Measurements from ENCODE around the gene CAMTA2.
A peak's percentile ranks its signal among the peaks of the same experiment; 100 is the strongest.

CAMTA2 gene

GRCh38 chr17:4967539-4968485 is 19.7 kb downstream of the CAMTA2 start, which contains the start of gene SPAG7:
Gene SPAG7, minus strand, starts transcription at chr17:4967817. Its CDS starts 13 bp downstream, at chr17:4967804.
- Mint-ChIP-seq H3K27me3 (no peaks in the 10 kb centered on the region), H3K9me3 (peaks cover 5% of the 10 kb centered on the region), H3K4me3 (no peak within 1 kb of the TSS), H3K4me1 (ENCODE audit: low read depth) (peaks cover 43% of the 10 kb centered on the region), H3K27ac (no peak within 1 kb of the TSS), H3K36me3 (ENCODE audit: low read depth) (peaks cover 17% of the 10 kb centered on the region)
- peak; percentile 98 for DNase-seq

- Mint-ChIP-seq H3K27me3 (no peaks in the 10 kb centered on the region), H3K4me3 (no peak overlapping the region), H3K36me3 (ENCODE audit: low read depth) (peaks cover 17% of the 10 kb centered on the region), H3K4me1 (ENCODE audit: low read depth) (peaks cover 43% of the 10 kb centered on the region), H3K9me3 (peaks cover 5% of the 10 kb centered on the region), H3K27ac (no peak overlapping the region)
- DNase-seq = no peak
Observed at GRCh38 chr17:4966844-4967538, 20.5 kb downstream of the CAMTA2 start.

GRCh38 chr17:4965311-4965986 is 22.0 kb downstream of the CAMTA2 start:
- Mint-ChIP-seq H3K27ac (peak overlapping the region; percentile 53), H3K9me3 (peaks cover 5% of the 10 kb centered on the region), H3K4me1 (ENCODE audit: low read depth) (peaks cover 33% of the 10 kb centered on the region), H3K27me3 (no peaks in the 10 kb centered on the region), H3K36me3 (ENCODE audit: low read depth) (peaks cover 24% of the 10 kb centered on the region), H3K4me3 (peak overlapping the region; percentile 46)
- DNase-seq = no peak

GRCh38 chr17:4960279-4960922 is 27.1 kb downstream of the CAMTA2 start:
- H3K4me3 Mint-ChIP-seq = no peak overlapping the region
- no peak for DNase-seq
- H3K4me1 Mint-ChIP-seq (ENCODE audit: low read depth) = peaks cover 6% of the 10 kb centered on the region
- no peaks in the 10 kb centered on the region for H3K27me3 Mint-ChIP-seq
- no peaks in the 10 kb centered on the region for H3K9me3 Mint-ChIP-seq
- H3K36me3 Mint-ChIP-seq (ENCODE audit: low read depth) = peaks cover 56% of the 10 kb centered on the region
- H3K27ac Mint-ChIP-seq = peak overlapping the region; percentile 22

GRCh38 chr17:4959261-4959965 is 28.1 kb downstream of the CAMTA2 start:
- peaks cover 49% of the 10 kb centered on the region for H3K36me3 Mint-ChIP-seq (ENCODE audit: low read depth)
- H3K4me1 Mint-ChIP-seq (ENCODE audit: low read depth) = peaks cover 2% of the 10 kb centered on the region
- peak overlapping the region; percentile 58 for H3K27ac Mint-ChIP-seq

GRCh38 chr17:4958102-4958501 is 29.4 kb downstream of the CAMTA2 start:
- no peak overlapping the region for H3K27ac Mint-ChIP-seq
- peaks cover 42% of the 10 kb centered on the region for H3K36me3 Mint-ChIP-seq (ENCODE audit: low read depth)
- no peaks in the 10 kb centered on the region for H3K27me3 Mint-ChIP-seq
- no peak overlapping the region for H3K4me3 Mint-ChIP-seq
- DNase-seq = no peak
- H3K4me1 Mint-ChIP-seq (ENCODE audit: low read depth) = peaks cover 2% of the 10 kb centered on the region
- H3K9me3 Mint-ChIP-seq = no peaks in the 10 kb centered on the region

More at GRCh38 chr17:4959261-4959965, 28.1 kb downstream of the CAMTA2 start:
- Mint-ChIP-seq H3K9me3 (no peaks in the 10 kb centered on the region), H3K27me3 (no peaks in the 10 kb centered on the region), H3K4me3 (no peak overlapping the region)
- DNase-seq = no peak

- Mint-ChIP-seq H3K36me3 (ENCODE audit: low read depth) (peaks cover 39% of the 10 kb centered on the region), H3K4me3 (no peak overlapping the region), H3K27me3 (no peaks in the 10 kb centered on the region), H3K27ac (no peak overlapping the region), H3K9me3 (no peaks in the 10 kb centered on the region), H3K4me1 (ENCODE audit: low read depth) (peaks cover 2% of the 10 kb centered on the region)
- DNase-seq = peak; percentile 58
Observed at GRCh38 chr17:4956493-4957061, 30.9 kb downstream of the CAMTA2 start.

- Mint-ChIP-seq H3K9me3 (no peaks in the 10 kb centered on the region), H3K36me3 (ENCODE audit: low read depth) (peaks cover 34% of the 10 kb centered on the region), H3K27me3 (no peaks in the 10 kb centered on the region), H3K27ac (no peak overlapping the region), H3K4me1 (ENCODE audit: low read depth) (peaks cover 17% of the 10 kb centered on the region), H3K4me3 (no peak overlapping the region)
- DNase-seq = no peak
Observed at GRCh38 chr17:4955091-4955490, 32.4 kb downstream of the CAMTA2 start.

GRCh38 chr17:4953451-4953961 is 34.0 kb downstream of the CAMTA2 start:
- DNase-seq = no peak
- Mint-ChIP-seq H3K27me3 (no peaks in the 10 kb centered on the region), H3K36me3 (ENCODE audit: low read depth) (peaks cover 21% of the 10 kb centered on the region), H3K4me3 (no peak overlapping the region), H3K9me3 (no peaks in the 10 kb centered on the region), H3K27ac (no peak overlapping the region), H3K4me1 (ENCODE audit: low read depth) (peaks cover 17% of the 10 kb centered on the region)

GRCh38 chr17:4951486-4951885 is 36.0 kb downstream of the CAMTA2 start:
- Mint-ChIP-seq H3K36me3 (ENCODE audit: low read depth) (peaks cover 26% of the 10 kb centered on the region), H3K4me3 (peak overlapping the region; percentile 94), H3K9me3 (no peaks in the 10 kb centered on the region), H3K4me1 (ENCODE audit: low read depth) (peaks cover 18% of the 10 kb centered on the region), H3K27me3 (no peaks in the 10 kb centered on the region), H3K27ac (peak overlapping the region; percentile 96)
- no peak for DNase-seq

GRCh38 chr17:4950746-4951204 is 36.7 kb downstream of the CAMTA2 start, which contains the start of gene ENO3:
Gene ENO3, plus strand, starts transcription at chr17:4951119. Its CDS starts 711 bp downstream, at chr17:4951830.
- no peaks in the 10 kb centered on the region for H3K27me3 Mint-ChIP-seq
- peak; percentile 48 for DNase-seq
- H3K9me3 Mint-ChIP-seq = no peaks in the 10 kb centered on the region
- H3K36me3 Mint-ChIP-seq (ENCODE audit: low read depth) = peaks cover 30% of the 10 kb centered on the region
- peak within 1 kb of the TSS; percentile 94 for H3K4me3 Mint-ChIP-seq
- H3K4me1 Mint-ChIP-seq (ENCODE audit: low read depth) = peaks cover 22% of the 10 kb centered on the region
- H3K27ac Mint-ChIP-seq = peak within 1 kb of the TSS; percentile 96

GRCh38 chr17:4950075-4950745 is 37.3 kb downstream of the CAMTA2 start:
- Mint-ChIP-seq H3K4me3 (peak overlapping the region; percentile 94), H3K27ac (peak overlapping the region; percentile 96), H3K36me3 (ENCODE audit: low read depth) (peaks cover 36% of the 10 kb centered on the region), H3K27me3 (no peaks in the 10 kb centered on the region), H3K9me3 (no peaks in the 10 kb centered on the region), H3K4me1 (ENCODE audit: low read depth) (peaks cover 28% of the 10 kb centered on the region)
- no peak for DNase-seq
